Tibial nerve (tissue), 4 donors: Measurements from ENCODE around the gene MTHFD1L. TPM values are rescaled to one million over a fixed set of nuclear protein-coding genes. Genes with fewer than 3 reads are reported as not detected.
A peak's percentile ranks its signal among the peaks of the same experiment; 100 is the strongest.
"Not testable (repeated sequence)": the region's sequence is repeated elsewhere in the genome, so short reads cannot be mapped to it uniquely, and the experiment has no call there.

ENCODE experiments used
- DNase-seq, 2 donors: peaks; one replicate each; pipeline ENCODE4 v3.0.0-alpha.2; 2019; ENCODE audit warnings: low spot score in 2 of 2
- H3K27ac ChIP-seq, 4 donors: fragments of 200-600 bp; sonication (generic) in 3 of 4; one replicate each; pipeline ENCODE4 v1.5.1; 2017 to 2019; ENCODE audit warnings: mild to moderate bottlenecking in 1 of 4
- H3K27me3 ChIP-seq, 2 donors: fragments of 200-600 bp; sonication (generic) in 1 of 2; one replicate each; pipeline versions ENCODE4 v1.5.1 to v1.6.0; 2017 to 2019
- H3K36me3 ChIP-seq, 3 donors: fragments of 200-600 bp; sonication (generic); one replicate each; pipeline ENCODE4 v1.5.1; 2018 to 2019
- H3K4me1 ChIP-seq, 4 donors: fragments of 200-600 bp; sonication (generic) in 3 of 4; one replicate each; pipeline ENCODE4 v1.5.1; 2017 to 2019
- H3K4me3 ChIP-seq, 4 donors: fragments of 200-600 bp; sonication (generic) in 3 of 4; one replicate each; pipeline ENCODE4 v1.5.1; 2017 to 2019; ENCODE audit warnings: mild to moderate bottlenecking in 1 of 4, moderate library complexity in 1 of 4
- H3K9me3 ChIP-seq, 4 donors: fragments of 200-600 bp; sonication (generic) in 3 of 4; one replicate each; pipeline ENCODE4 v1.5.1; 2017 to 2019
- CTCF ChIP-seq, 5 experiments: fragments of 200-600 bp in 3 of 5; fragments of 450-650 bp in 2 of 5; sonication (generic) in 3 of 5; IDR thresholded peaks; one replicate each; pipeline ENCODE4 v1.5.1; 2016 to 2019; ENCODE audit warnings: antibody characterized with exemption in 5 of 5, mild to moderate bottlenecking in 3 of 5, moderate library complexity in 2 of 5
- EP300 ChIP-seq, 2 donors: sonication (generic); formaldehyde crosslinking; IDR thresholded peaks; one replicate each; pipeline ENCODE4 v1.6.1; 2017; ENCODE audit warnings: antibody characterized with exemption in 2 of 2, mild to moderate bottlenecking in 1 of 2
- POLR2A ChIP-seq, 2 donors: fragments of 450-650 bp; IDR thresholded peaks; one replicate each; pipeline ENCODE4 v1.6.1; 2017; ENCODE audit warnings: antibody characterized with exemption in 2 of 2, mild to moderate bottlenecking in 2 of 2, moderate library complexity in 2 of 2
- WGBS, 2 donors: methylation state at CpG; one replicate each; pipeline ENCODE4 v1.1.5; 2018; 5-methylcytosine and 5-hydroxymethylcytosine counted together
- total RNA-seq, 4 donors: library from RNA; depleted of rRNA; stranded (reverse); fragments of >200 nt; gene quantifications; one replicate each; pipeline ENCODE4 v1.1.0, GENCODE V29; 2016

Gene MTHFD1L
- total RNA-seq, 4 donors from 2014 or later: 8.4 to 35.1 (median 13.1) TPM

- no peak for DNase-seq
- no peaks in the 10 kb centered on the region for H3K4me1 ChIP-seq
- no peaks in the 10 kb centered on the region for H3K27me3 ChIP-seq
- TF ChIP-seq CTCF (IDR thresholded peaks at IDR 0.05): no peak
- TF ChIP-seq POLR2A (IDR thresholded peaks at IDR 0.05): no peak
- no peak for TF ChIP-seq EP300 (IDR thresholded peaks at IDR 0.05)
- H3K9me3 ChIP-seq: no peaks in the 10 kb centered on the region
- no peak overlapping the region for H3K4me3 ChIP-seq
- peak overlapping the region in 1 of 4 donors; percentile 6 for H3K27ac ChIP-seq
- 84 to 86% methylated on average over 8 of the region's 8 CpGs for WGBS, 2 donors
- no peaks in the 10 kb centered on the region for H3K36me3 ChIP-seq
Measured at GRCh38 chr6:151118461-151119123, 253.1 kb downstream of the MTHFD1L start.

GRCh38 chr6:151119823-151120524 lies 254.5 kb downstream of the MTHFD1L start:
- H3K4me1 ChIP-seq: no peaks in the 10 kb centered on the region
- TF ChIP-seq POLR2A (IDR thresholded peaks at IDR 0.05) (no peak), CTCF (IDR thresholded peaks at IDR 0.05) (no peak), EP300 (IDR thresholded peaks at IDR 0.05) (no peak)
- H3K9me3 ChIP-seq: no peaks in the 10 kb centered on the region
- H3K27me3 ChIP-seq: no peaks in the 10 kb centered on the region
- DNase-seq: no peak
- no peaks in the 10 kb centered on the region for H3K36me3 ChIP-seq
- no peak overlapping the region for H3K27ac ChIP-seq
- no peak overlapping the region for H3K4me3 ChIP-seq
- 66 to 73% methylated on average over 11 of the region's 11 CpGs for WGBS, 2 donors

- no peak overlapping the region for H3K27ac ChIP-seq
- DNase-seq: peak; percentile 26 to 57
Measured at GRCh38 chr6:151121900-151122299, 256.4 kb downstream of the MTHFD1L start.

DNA sequence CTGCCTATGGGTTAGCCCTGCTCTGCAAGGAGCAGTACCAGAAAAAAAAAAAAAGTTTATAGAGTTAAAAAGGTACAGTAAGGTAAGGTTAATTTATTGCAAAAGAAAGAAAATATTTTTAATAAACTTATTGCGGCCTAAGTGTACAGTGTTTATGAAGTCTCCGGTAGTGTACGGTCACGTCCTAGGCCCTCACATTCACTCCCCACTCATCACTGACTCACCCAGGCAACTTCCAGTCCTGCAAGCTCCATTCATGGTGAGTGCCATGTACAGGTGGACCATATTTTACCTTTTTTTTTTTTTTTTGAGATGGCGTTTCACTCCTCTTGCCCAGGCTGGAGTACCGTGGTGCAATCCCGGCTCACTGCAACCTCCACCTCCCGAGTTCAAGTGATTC lies 258.1 kb downstream of the MTHFD1L start:
- H3K9me3 ChIP-seq, H3K4me1 ChIP-seq, H3K4me3 ChIP-seq, H3K27me3 ChIP-seq, DNase-seq, H3K27ac ChIP-seq, H3K36me3 ChIP-seq: not testable (repeated sequence)
- WGBS, 2 donors: 96% methylated on average over 8 of the region's 8 CpGs

More at GRCh38 chr6:151121900-151122299, 256.4 kb downstream of the MTHFD1L start:
- 86 to 100% methylated on average over 1 of the region's 1 CpG for WGBS, 2 donors
- no peaks in the 10 kb centered on the region for H3K36me3 ChIP-seq
- TF ChIP-seq CTCF (IDR thresholded peaks at IDR 0.05) (no peak), EP300 (IDR thresholded peaks at IDR 0.05) (no peak), POLR2A (IDR thresholded peaks at IDR 0.05) (no peak)
- H3K4me3 ChIP-seq: no peak overlapping the region
- no peaks in the 10 kb centered on the region for H3K9me3 ChIP-seq
- H3K27me3 ChIP-seq: no peaks in the 10 kb centered on the region
- no peaks in the 10 kb centered on the region for H3K4me1 ChIP-seq

DNA sequence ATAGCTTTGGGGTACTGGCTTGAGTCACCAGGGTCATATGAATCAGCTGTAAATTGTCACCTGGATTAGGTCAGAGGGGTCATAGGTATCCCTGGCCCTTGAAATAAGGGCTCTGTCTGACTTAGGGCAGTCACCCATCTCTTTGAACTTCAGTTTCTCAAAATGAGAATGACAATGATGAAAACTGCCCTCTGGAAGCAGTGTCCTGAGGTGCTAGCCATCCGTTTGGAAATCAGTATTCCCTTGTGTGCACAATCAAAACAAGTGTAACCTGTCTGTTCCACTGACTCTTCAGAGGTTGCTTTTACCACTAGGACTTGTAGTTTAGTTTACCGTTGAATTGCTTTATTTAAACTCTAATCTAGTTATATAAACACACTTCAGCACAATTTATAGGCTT lies 259.7 kb downstream of the MTHFD1L start:
- H3K27ac ChIP-seq, H3K36me3 ChIP-seq: not testable (repeated sequence)

DNA sequence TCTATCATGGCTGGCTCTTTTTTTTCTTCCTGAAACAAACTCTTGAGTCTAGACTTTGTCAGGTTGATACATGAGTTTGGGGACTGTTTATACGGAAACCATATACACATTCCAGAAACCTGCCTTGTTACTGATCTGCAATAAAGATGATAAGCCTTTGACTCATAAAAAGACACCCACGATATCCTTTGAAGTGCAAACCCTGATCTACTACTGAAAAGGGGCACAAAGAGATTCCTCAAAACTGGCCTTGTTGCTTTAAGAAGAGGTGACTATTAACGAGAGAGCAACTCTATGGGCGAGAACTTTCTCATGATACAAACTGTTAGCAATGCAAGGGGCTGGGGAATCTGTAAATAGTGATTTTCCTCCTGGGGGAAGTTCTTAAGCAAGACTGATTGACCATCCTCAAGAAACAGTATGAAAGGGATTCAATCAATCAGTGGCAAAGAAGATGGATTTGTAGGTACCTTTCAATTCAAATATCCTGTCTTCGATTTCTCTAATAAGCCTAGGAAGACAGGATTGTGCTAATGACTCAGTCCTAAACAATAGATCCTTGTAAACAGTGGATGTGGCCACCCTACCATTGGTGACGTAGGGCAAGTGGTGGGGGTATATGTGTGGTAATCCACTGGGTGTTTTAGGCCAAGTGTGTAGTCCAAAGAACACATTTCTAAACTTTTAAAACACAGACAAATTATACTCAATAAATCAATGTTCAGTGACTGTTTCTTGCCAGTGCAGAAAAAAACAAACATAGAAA lies 260.3 kb downstream of the MTHFD1L start:
- H3K27ac ChIP-seq, DNase-seq, H3K4me3 ChIP-seq, H3K27me3 ChIP-seq, H3K9me3 ChIP-seq, H3K4me1 ChIP-seq, H3K36me3 ChIP-seq: not testable (repeated sequence)
- 59 to 62% methylated on average over 6 of the region's 6 CpGs for WGBS, 2 donors

More for the DNA sequence above, 259.7 kb downstream of the MTHFD1L start:
- not testable (repeated sequence) for H3K9me3 ChIP-seq, DNase-seq, H3K27me3 ChIP-seq, H3K4me3 ChIP-seq, H3K4me1 ChIP-seq
- 63 to 76% methylated on average over 2 of the region's 2 CpGs for WGBS, 2 donors

GRCh38 chr6:151126417-151126724 lies 260.9 kb downstream of the MTHFD1L start:
- DNase-seq, H3K27me3 ChIP-seq, H3K4me1 ChIP-seq, H3K4me3 ChIP-seq, H3K9me3 ChIP-seq, H3K27ac ChIP-seq, H3K36me3 ChIP-seq: not testable (repeated sequence)
- WGBS, 2 donors: 88 to 92% methylated on average over 4 of the region's 4 CpGs

GRCh38 chr6:151127133-151127798 lies 261.8 kb downstream of the MTHFD1L start:
- DNase-seq, H3K4me1 ChIP-seq, H3K27ac ChIP-seq, H3K9me3 ChIP-seq, H3K36me3 ChIP-seq, H3K27me3 ChIP-seq, H3K4me3 ChIP-seq: not testable (repeated sequence)
- 96 to 98% methylated on average over 5 of the region's 5 CpGs for WGBS, 2 donors
